ENCODE measurements around the gene TRUB1.

The TRUB1 gene

GRCh38 chr10:114917459-114917858, 20.5 kb upstream of the TRUB1 start:
- Histone ChIP-seq H4K8ac (ENCODE audit: low read depth, low read length) (no peak overlapping the region), H3K27me3 (ENCODE audit: insufficient read depth, low read length, poor library complexity) (no peaks in the 10 kb centered on the region), H3K4me3 (ENCODE audit: low read length) (no peak overlapping the region), H3K79me2 (ENCODE audit: control insufficient read depth, insufficient read depth, low read length) (no peaks in the 10 kb centered on the region), H3K79me1 (ENCODE audit: low read length) (no peaks in the 10 kb centered on the region), H3K18ac (ENCODE audit: low read length) (no peak overlapping the region), H2BK15ac (replicated peaks; ENCODE audit: low read depth) (no peak overlapping the region), H3K4me1 (ENCODE audit: control insufficient read depth, low read depth, low read length) (no peaks in the 10 kb centered on the region), H3K9ac (ENCODE audit: low read length) (no peak overlapping the region), H2BK120ac (ENCODE audit: low read depth, low read length) (no peak overlapping the region), H3K4me2 (ENCODE audit: low read length) (no peak overlapping the region), H3K36me3 (ENCODE audit: control insufficient read depth, insufficient read depth, low read length) (no peaks in the 10 kb centered on the region), H2BK5ac (ENCODE audit: low read length) (no peak overlapping the region), H3K23ac (ENCODE audit: low read length) (no peak overlapping the region), H4K5ac (ENCODE audit: low read length) (no peak overlapping the region), H3K56ac (ENCODE audit: low read length) (no peak overlapping the region), H2AK5ac (ENCODE audit: low read length) (no peak overlapping the region), H3K4ac (ENCODE audit: low read depth, low read length) (no peak overlapping the region), H3K27ac (ENCODE audit: low read depth, low read length) (no peak overlapping the region)
- WGBS (ENCODE audit: extremely low coverage, insufficient coverage, low lambda C conversion rate), result no CpG with 5 or more reads among the region's 1 CpG
- DNase-seq, result no peak

GRCh38 chr10:114917927-114918672, 19.9 kb upstream of the TRUB1 start:
- H3K27me3 ChIP-seq (ENCODE audit: insufficient read depth, low read length, poor library complexity), result no peaks in the 10 kb centered on the region
- H3K79me2 ChIP-seq (ENCODE audit: control insufficient read depth, insufficient read depth, low read length), result no peaks in the 10 kb centered on the region
- no peak overlapping the region for H2AK5ac ChIP-seq (ENCODE audit: low read length)
- no peaks in the 10 kb centered on the region for H3K79me1 ChIP-seq (ENCODE audit: low read length)
- H3K27ac ChIP-seq (ENCODE audit: low read depth, low read length), result no peak overlapping the region
- H3K36me3 ChIP-seq (ENCODE audit: control insufficient read depth, insufficient read depth, low read length), result no peaks in the 10 kb centered on the region
- no peak overlapping the region for H3K9ac ChIP-seq (ENCODE audit: low read length)
- H3K4ac ChIP-seq (ENCODE audit: low read depth, low read length), result no peak overlapping the region
- no CpG with 5 or more reads among the region's 3 CpGs for WGBS (ENCODE audit: extremely low coverage, insufficient coverage, low lambda C conversion rate)
- H3K4me1 ChIP-seq (ENCODE audit: control insufficient read depth, low read depth, low read length), result no peaks in the 10 kb centered on the region
- no peak overlapping the region for H3K23ac ChIP-seq (ENCODE audit: low read length)
- H4K5ac ChIP-seq (ENCODE audit: low read length), result no peak overlapping the region
- no peak overlapping the region for H4K8ac ChIP-seq (ENCODE audit: low read depth, low read length)
- no peak overlapping the region for H2BK15ac ChIP-seq (replicated peaks; ENCODE audit: low read depth)
- H2BK120ac ChIP-seq (ENCODE audit: low read depth, low read length), result no peak overlapping the region
- peak; percentile 47 for DNase-seq
- H2BK5ac ChIP-seq (ENCODE audit: low read length), result no peak overlapping the region
- no peak overlapping the region for H3K56ac ChIP-seq (ENCODE audit: low read length)
- peak overlapping the region; percentile 10 for H3K18ac ChIP-seq (ENCODE audit: low read length)
- H3K4me3 ChIP-seq (ENCODE audit: low read length), result no peak overlapping the region
- H3K4me2 ChIP-seq (ENCODE audit: low read length), result no peak overlapping the region

DNA sequence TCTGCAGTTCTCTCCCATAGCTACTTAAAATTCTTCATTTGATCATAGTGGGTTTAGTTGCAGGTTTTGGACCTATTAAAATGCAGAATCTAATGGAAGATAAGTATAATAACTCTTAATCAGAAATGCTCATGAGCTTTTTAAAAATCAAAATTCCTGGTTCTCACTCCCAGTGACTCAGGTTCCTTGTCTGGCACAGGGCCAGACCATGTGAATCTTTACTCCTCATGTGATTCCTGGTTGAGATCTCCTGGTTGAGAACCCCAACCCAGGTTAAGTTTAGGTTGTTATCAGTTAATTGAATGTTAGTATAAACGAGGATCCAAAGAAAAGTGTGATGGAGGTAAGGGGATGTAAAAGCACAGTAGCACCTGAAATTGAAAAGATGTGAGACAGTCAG, 17.5 kb upstream of the TRUB1 start:
- Histone ChIP-seq H3K4me2 (ENCODE audit: low read length) (no peak overlapping the region), H3K79me1 (ENCODE audit: low read length) (no peaks in the 10 kb centered on the region), H3K9ac (ENCODE audit: low read length) (no peak overlapping the region), H3K18ac (ENCODE audit: low read length) (no peak overlapping the region), H3K79me2 (ENCODE audit: control insufficient read depth, insufficient read depth, low read length) (no peaks in the 10 kb centered on the region), H2BK5ac (ENCODE audit: low read length) (no peak overlapping the region), H4K5ac (ENCODE audit: low read length) (no peak overlapping the region), H3K36me3 (ENCODE audit: control insufficient read depth, insufficient read depth, low read length) (no peaks in the 10 kb centered on the region), H4K8ac (ENCODE audit: low read depth, low read length) (no peak overlapping the region), H3K56ac (ENCODE audit: low read length) (no peak overlapping the region), H3K4me1 (ENCODE audit: control insufficient read depth, low read depth, low read length) (no peaks in the 10 kb centered on the region), H3K4me3 (ENCODE audit: low read length) (no peak overlapping the region), H2BK15ac (replicated peaks; ENCODE audit: low read depth) (no peak overlapping the region), H3K23ac (ENCODE audit: low read length) (no peak overlapping the region), H3K27me3 (ENCODE audit: insufficient read depth, low read length, poor library complexity) (no peaks in the 10 kb centered on the region), H3K4ac (ENCODE audit: low read depth, low read length) (no peak overlapping the region), H2BK120ac (ENCODE audit: low read depth, low read length) (no peak overlapping the region), H2AK5ac (ENCODE audit: low read length) (no peak overlapping the region), H3K27ac (ENCODE audit: low read depth, low read length) (no peak overlapping the region)
- DNase-seq, result no peak
- WGBS (ENCODE audit: extremely low coverage, insufficient coverage, low lambda C conversion rate), result no CpG with 5 or more reads among the region's 1 CpG

GRCh38 chr10:114922003-114922402, 16.0 kb upstream of the TRUB1 start:
- no peaks in the 10 kb centered on the region for H3K36me3 ChIP-seq (ENCODE audit: control insufficient read depth, insufficient read depth, low read length)
- no peak overlapping the region for H3K18ac ChIP-seq (ENCODE audit: low read length)
- H3K4me3 ChIP-seq (ENCODE audit: low read length), result no peak overlapping the region
- WGBS (ENCODE audit: extremely low coverage, insufficient coverage, low lambda C conversion rate), result no CpG with 5 or more reads among the region's 4 CpGs
- no peak overlapping the region for H3K56ac ChIP-seq (ENCODE audit: low read length)
- H3K4me2 ChIP-seq (ENCODE audit: low read length), result no peak overlapping the region
- H4K8ac ChIP-seq (ENCODE audit: low read depth, low read length), result no peak overlapping the region
- no peak overlapping the region for H3K9ac ChIP-seq (ENCODE audit: low read length)
- H2AK5ac ChIP-seq (ENCODE audit: low read length), result no peak overlapping the region
- no peaks in the 10 kb centered on the region for H3K79me2 ChIP-seq (ENCODE audit: control insufficient read depth, insufficient read depth, low read length)
- no peaks in the 10 kb centered on the region for H3K4me1 ChIP-seq (ENCODE audit: control insufficient read depth, low read depth, low read length)
- H3K27me3 ChIP-seq (ENCODE audit: insufficient read depth, low read length, poor library complexity), result no peaks in the 10 kb centered on the region
- no peak overlapping the region for H3K23ac ChIP-seq (ENCODE audit: low read length)
- no peak overlapping the region for H2BK5ac ChIP-seq (ENCODE audit: low read length)
- no peak for DNase-seq
- H2BK120ac ChIP-seq (ENCODE audit: low read depth, low read length), result no peak overlapping the region
- no peak overlapping the region for H2BK15ac ChIP-seq (replicated peaks; ENCODE audit: low read depth)
- no peaks in the 10 kb centered on the region for H3K79me1 ChIP-seq (ENCODE audit: low read length)
- H3K27ac ChIP-seq (ENCODE audit: low read depth, low read length), result no peak overlapping the region
- no peak overlapping the region for H3K4ac ChIP-seq (ENCODE audit: low read depth, low read length)
- H4K5ac ChIP-seq (ENCODE audit: low read length), result no peak overlapping the region

GRCh38 chr10:114923551-114923950, 14.4 kb upstream of the TRUB1 start:
- no peak overlapping the region for H3K27ac ChIP-seq (ENCODE audit: low read depth, low read length)
- no peak overlapping the region for H2BK15ac ChIP-seq (replicated peaks; ENCODE audit: low read depth)
- no peaks in the 10 kb centered on the region for H3K36me3 ChIP-seq (ENCODE audit: control insufficient read depth, insufficient read depth, low read length)
- H2BK5ac ChIP-seq (ENCODE audit: low read length), result no peak overlapping the region
- no peak overlapping the region for H3K4me2 ChIP-seq (ENCODE audit: low read length)
- no peak overlapping the region for H3K4me3 ChIP-seq (ENCODE audit: low read length)
- no peak overlapping the region for H3K9ac ChIP-seq (ENCODE audit: low read length)
- H3K56ac ChIP-seq (ENCODE audit: low read length), result no peak overlapping the region
- no peaks in the 10 kb centered on the region for H3K79me1 ChIP-seq (ENCODE audit: low read length)
- H4K8ac ChIP-seq (ENCODE audit: low read depth, low read length), result no peak overlapping the region
- no peak for DNase-seq
- no peaks in the 10 kb centered on the region for H3K4me1 ChIP-seq (ENCODE audit: control insufficient read depth, low read depth, low read length)
- H3K4ac ChIP-seq (ENCODE audit: low read depth, low read length), result no peak overlapping the region
- no CpG with 5 or more reads among the region's 2 CpGs for WGBS (ENCODE audit: extremely low coverage, insufficient coverage, low lambda C conversion rate)
- no peak overlapping the region for H3K23ac ChIP-seq (ENCODE audit: low read length)
- no peak overlapping the region for H2BK120ac ChIP-seq (ENCODE audit: low read depth, low read length)
- no peak overlapping the region for H4K5ac ChIP-seq (ENCODE audit: low read length)
- no peak overlapping the region for H2AK5ac ChIP-seq (ENCODE audit: low read length)
- H3K79me2 ChIP-seq (ENCODE audit: control insufficient read depth, insufficient read depth, low read length), result no peaks in the 10 kb centered on the region
- H3K27me3 ChIP-seq (ENCODE audit: insufficient read depth, low read length, poor library complexity), result no peaks in the 10 kb centered on the region
- no peak overlapping the region for H3K18ac ChIP-seq (ENCODE audit: low read length)

Data from mesendoderm (in vitro differentiated cells).